DOHH2 (cell line): ENCODE results near the gene GOLGA6L10.
"Not testable (repeated sequence)": the region's sequence is repeated elsewhere in the genome, so short reads cannot be mapped to it uniquely, and the experiment has no call there.

Source experiments
- H3F3A ChIP-seq: fragments of 200-600 bp; sonication (generic), shearing (Covaris generic); 2 replicates; pipeline ENCODE4 v1.6.0; 2016; ENCODE audit warnings: antibody characterized with exemption, mild to moderate bottlenecking; ENCODE audit not compliant: control insufficient read depth, insufficient read depth
- H3K27ac ChIP-seq: fragments of 200-600 bp; sonication (generic); 2 replicates; pipeline ENCODE4 v1.5.1; 2014; ENCODE audit warnings: low read depth, mild to moderate bottlenecking, low read length, moderate library complexity
- H3K27me3 ChIP-seq: fragments of 200-600 bp; sonication (generic); 2 replicates; pipeline ENCODE4 v1.6.1; 2014; ENCODE audit warnings: mild to moderate bottlenecking, low read length, mixed read lengths; ENCODE audit not compliant: control insufficient read depth
- H3K36me3 ChIP-seq: fragments of 200-600 bp; sonication (generic); 2 replicates; pipeline ENCODE4 v1.6.1; 2014; ENCODE audit warnings: mild to moderate bottlenecking, low read length, moderate library complexity, mixed read lengths; ENCODE audit not compliant: control insufficient read depth
- H3K4me1 ChIP-seq: fragments of 200-600 bp; sonication (generic); 2 replicates; pipeline ENCODE4 v1.6.1; 2014; ENCODE audit warnings: mild to moderate bottlenecking, low read length, mixed read lengths; ENCODE audit not compliant: control insufficient read depth
- H3K4me2 ChIP-seq: fragments of 200-600 bp; sonication (generic); 2 replicates; pipeline ENCODE4 v1.6.0; 2014; ENCODE audit warnings: mild to moderate bottlenecking, low read length, moderate library complexity
- H3K4me3 ChIP-seq: fragments of 200-600 bp; sonication (generic); 2 replicates; pipeline ENCODE4 v1.5.1; 2014; ENCODE audit warnings: mild to moderate bottlenecking, low read length, mixed read lengths
- H3K79me2 ChIP-seq: fragments of 200-600 bp; sonication (generic); 2 replicates; pipeline ENCODE4 v1.6.1; 2014; ENCODE audit warnings: mild to moderate bottlenecking, low read length, mixed read lengths; ENCODE audit not compliant: control insufficient read depth
- H3K9me2 ChIP-seq: fragments of 200-600 bp; sonication (generic); replicated peaks from 2 replicates; pipeline ENCODE4 v1.6.1; 2014; ENCODE audit warnings: mild to moderate bottlenecking, low read length, mixed read lengths; ENCODE audit not compliant: control insufficient read depth
- H3K9me3 ChIP-seq: fragments of 200-600 bp; sonication (generic); 2 replicates; pipeline ENCODE4 v1.6.1; 2014; ENCODE audit warnings: antibody characterized with exemption, low read length, mixed read lengths; ENCODE audit not compliant: control insufficient read depth, insufficient read depth
- H4K20me1 ChIP-seq: fragments of 200-600 bp; sonication (generic); 2 replicates; pipeline ENCODE4 v1.6.0; 2014; ENCODE audit warnings: low read depth, mild to moderate bottlenecking, antibody characterized with exemption, low read length, moderate library complexity; ENCODE audit not compliant: control insufficient read depth, insufficient read depth
- CTCF ChIP-seq: fragments of 200-600 bp; sonication (generic); IDR thresholded peaks from one replicate; pipeline ENCODE4 v1.5.1; 2014; ENCODE audit warnings: antibody characterized with exemption, mild to moderate bottlenecking, low read depth, low read length; ENCODE audit not compliant: poor library complexity, severe bottlenecking
- EZH2phosphoT487 ChIP-seq: fragments of 200-600 bp; sonication (generic); IDR thresholded peaks from 2 replicates; pipeline ENCODE4 v1.6.1; 2017; ENCODE audit warnings: borderline replicate concordance, mild to moderate bottlenecking, antibody characterized with exemption, low read length, moderate library complexity, mixed read lengths

GOLGA6L10 gene

DNA sequence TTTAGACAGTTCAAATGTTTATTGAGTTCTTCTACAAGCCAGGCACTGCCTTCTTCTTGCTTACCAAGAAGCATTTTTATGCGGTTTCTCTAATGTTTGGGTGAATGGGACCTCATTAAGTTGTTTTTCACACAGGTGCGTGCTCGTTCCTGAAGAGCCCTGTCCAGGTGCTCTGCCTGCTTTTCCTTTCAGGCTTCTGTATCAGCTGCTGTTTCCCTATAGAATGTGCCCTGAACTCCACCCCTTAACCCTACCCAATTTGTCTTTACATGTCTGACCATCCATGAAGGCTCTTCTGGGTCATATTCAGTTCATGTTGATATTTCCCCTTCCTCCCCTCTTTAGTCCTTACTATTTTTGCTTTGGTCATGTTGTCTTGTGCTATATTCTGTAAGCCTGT lies 22.4 kb upstream of the GOLGA6L10 start:
- H3K9me3 ChIP-seq, result no peaks in the 10 kb centered on the region
- no peaks in the 10 kb centered on the region for H3F3A ChIP-seq
- no peaks in the 10 kb centered on the region for H3K4me1 ChIP-seq
- H3K9me2 ChIP-seq, result no peaks in the 10 kb centered on the region
- H3K36me3 ChIP-seq, result no peaks in the 10 kb centered on the region
- no peak for TF ChIP-seq CTCF
- TF ChIP-seq EZH2phosphoT487, result no peak
- no peaks in the 10 kb centered on the region for H3K27me3 ChIP-seq
- H3K4me2 ChIP-seq, result no peak overlapping the region
- H3K4me3 ChIP-seq, result no peak overlapping the region
- peaks cover 9% of the 10 kb centered on the region for H3K79me2 ChIP-seq
- no peak overlapping the region for H3K27ac ChIP-seq
- H4K20me1 ChIP-seq, result no peaks in the 10 kb centered on the region

DNA sequence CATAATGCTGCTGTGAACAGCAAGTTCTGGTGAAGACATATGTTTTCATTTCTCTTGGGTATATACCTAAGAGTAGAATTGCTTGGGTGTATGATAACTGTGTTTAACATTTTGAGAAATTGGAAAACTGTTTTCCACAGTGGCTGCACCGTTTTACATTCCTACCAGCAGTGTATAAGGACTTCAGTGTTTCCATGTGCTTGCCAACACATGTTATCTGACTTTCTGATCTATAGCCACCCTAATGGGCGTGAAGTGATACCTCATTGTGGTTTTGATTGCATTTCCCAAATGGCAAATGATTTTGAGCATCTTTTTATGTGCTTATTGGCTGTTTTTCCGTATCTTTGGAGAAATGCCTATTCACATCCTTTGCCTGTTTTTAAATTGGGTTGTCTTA lies 18.5 kb upstream of the GOLGA6L10 start:
- not testable (repeated sequence) for H3K4me1 ChIP-seq, H3K9me2 ChIP-seq, H3K4me3 ChIP-seq, H3K79me2 ChIP-seq, H3K27ac ChIP-seq, H4K20me1 ChIP-seq, H3K27me3 ChIP-seq, H3K4me2 ChIP-seq, H3K36me3 ChIP-seq, H3K9me3 ChIP-seq, H3F3A ChIP-seq

- not testable (repeated sequence) for H3K4me2 ChIP-seq, H3K9me2 ChIP-seq, H4K20me1 ChIP-seq, H3K4me3 ChIP-seq, H3K36me3 ChIP-seq, H3K9me3 ChIP-seq, H3K79me2 ChIP-seq, H3F3A ChIP-seq, H3K4me1 ChIP-seq, H3K27ac ChIP-seq, H3K27me3 ChIP-seq
These were observed 16.5 kb upstream of the GOLGA6L10 start for GRCh38 chr15:82365692-82366323.

DNA sequence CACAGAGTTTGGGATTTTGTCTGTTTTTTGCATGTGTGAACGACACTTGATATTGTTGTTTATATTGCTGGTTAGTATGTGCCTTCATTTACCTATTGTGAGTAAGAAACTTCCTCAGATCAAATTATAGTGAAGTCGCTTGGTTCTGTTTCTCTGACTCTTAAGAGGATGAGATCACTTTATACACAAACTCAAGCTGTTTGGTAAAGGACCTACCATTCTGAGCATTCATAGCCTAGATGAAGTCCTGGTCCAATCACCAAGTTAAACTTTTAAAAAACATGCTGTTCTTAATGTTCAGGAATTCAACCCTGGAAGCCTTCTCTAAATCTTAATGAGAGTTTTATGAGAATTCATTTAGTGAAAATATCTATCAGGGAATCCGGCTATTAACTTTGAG lies 15.3 kb upstream of the GOLGA6L10 start:
- not testable (repeated sequence) for H3K9me3 ChIP-seq, H3K4me1 ChIP-seq, H4K20me1 ChIP-seq, H3F3A ChIP-seq, H3K9me2 ChIP-seq, H3K4me3 ChIP-seq, H3K27me3 ChIP-seq, H3K79me2 ChIP-seq, H3K27ac ChIP-seq, H3K4me2 ChIP-seq, H3K36me3 ChIP-seq

- H3K9me3 ChIP-seq, H4K20me1 ChIP-seq, H3K27ac ChIP-seq, H3K27me3 ChIP-seq, H3K4me2 ChIP-seq, H3K4me1 ChIP-seq, H3K9me2 ChIP-seq, H3K79me2 ChIP-seq, H3F3A ChIP-seq, H3K36me3 ChIP-seq, H3K4me3 ChIP-seq: not testable (repeated sequence)
These were observed 13.5 kb upstream of the GOLGA6L10 start for GRCh38 chr15:82362790-82363189.

DNA sequence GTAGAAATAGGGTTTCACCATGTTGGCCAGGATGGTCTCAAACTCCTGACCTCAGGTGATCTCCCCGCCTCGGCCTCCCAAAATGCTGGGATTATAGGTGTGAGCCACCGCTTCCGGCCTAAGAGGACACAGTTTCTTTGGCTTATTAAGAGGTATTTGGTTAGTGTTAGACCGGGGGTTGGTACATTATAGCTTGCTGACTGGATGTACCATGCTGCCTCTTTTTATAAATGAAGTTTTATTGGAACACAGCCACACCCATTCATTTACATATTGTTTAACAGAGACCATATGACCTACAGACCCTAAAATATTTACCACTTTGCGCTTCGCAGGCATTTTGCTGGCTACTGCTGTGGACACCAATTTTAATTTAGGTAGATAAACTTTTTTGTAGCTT lies 11.3 kb upstream of the GOLGA6L10 start:
- H3K27me3 ChIP-seq, H3K27ac ChIP-seq, H3K79me2 ChIP-seq, H3K4me3 ChIP-seq, H3K4me1 ChIP-seq, H3K36me3 ChIP-seq, H3K9me2 ChIP-seq, H3K9me3 ChIP-seq, H3K4me2 ChIP-seq, H4K20me1 ChIP-seq, H3F3A ChIP-seq: not testable (repeated sequence)

DNA sequence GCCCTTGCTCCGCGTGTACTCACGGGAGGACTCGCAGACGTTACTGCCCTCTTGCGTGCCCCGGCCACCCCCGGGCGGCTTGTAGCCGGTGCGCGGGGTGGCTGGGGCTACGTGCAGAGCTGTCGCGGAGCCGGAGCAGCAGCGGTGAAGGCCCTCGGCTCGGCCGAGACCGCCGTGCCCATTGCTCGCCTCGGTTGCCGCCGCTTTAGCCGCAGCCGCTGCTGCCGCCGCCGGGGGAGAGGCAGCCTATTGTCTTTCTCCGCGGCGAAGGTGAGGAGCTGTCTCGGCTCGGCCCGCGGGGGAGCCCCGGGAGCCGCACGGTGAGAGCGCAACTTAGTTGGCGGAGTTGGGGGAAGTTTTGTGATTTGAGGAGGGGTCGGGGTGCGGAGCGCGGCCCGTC lies 5.8 kb upstream of the GOLGA6L10 start:
- not testable (repeated sequence) for H3K4me3 ChIP-seq, H3K27ac ChIP-seq, H3F3A ChIP-seq, H4K20me1 ChIP-seq, H3K79me2 ChIP-seq, H3K4me1 ChIP-seq, H3K27me3 ChIP-seq, H3K4me2 ChIP-seq, H3K9me2 ChIP-seq, H3K9me3 ChIP-seq, H3K36me3 ChIP-seq
